ENCODE measurements around the gene GLIS1.

GLIS1 gene

DNA sequence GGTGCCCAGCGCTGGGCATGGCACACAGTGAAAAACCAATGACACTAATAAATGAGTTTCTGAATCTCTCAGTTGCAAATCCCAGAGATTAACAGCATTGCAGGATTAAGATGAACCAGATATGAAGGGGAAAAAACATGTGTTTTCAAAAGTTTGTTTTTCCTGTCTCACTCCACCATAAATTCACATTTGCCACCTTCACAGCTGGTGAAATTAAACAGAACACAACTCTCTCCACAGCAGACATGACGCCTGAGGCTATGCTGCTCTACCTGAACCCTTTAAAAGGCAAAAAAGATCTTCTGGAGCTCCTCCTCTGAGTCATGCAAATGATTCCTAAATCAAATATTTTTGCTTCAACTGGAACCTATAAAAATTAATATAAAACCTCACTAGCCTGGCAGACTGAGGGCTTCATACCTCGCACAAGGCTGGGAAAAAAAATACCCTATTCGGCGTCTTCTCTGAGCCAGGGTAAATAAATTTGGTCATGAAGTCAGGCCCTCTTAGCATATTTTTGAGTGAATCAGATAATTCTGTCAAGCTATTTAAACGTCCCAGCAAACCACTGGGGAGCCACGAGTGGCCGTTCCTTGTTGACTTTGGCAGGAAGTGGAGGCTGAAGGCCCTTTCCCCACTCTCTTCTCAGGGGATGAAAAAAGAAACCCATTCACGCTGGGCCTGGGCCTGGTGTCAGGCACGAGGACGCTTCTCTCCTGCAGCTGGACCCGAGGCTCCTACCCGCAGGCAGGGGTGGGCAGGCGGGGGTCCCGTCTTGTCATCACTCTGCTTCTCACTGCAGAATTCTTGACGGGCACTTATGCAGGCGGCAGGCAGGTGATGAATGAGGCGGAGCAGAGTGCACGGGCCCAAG lies 226.8 kb downstream of the GLIS1 start:
- no peaks in the 10 kb centered on the region for H3K36me3 Mint-ChIP-seq (ENCODE audit: low read depth)
- no peak overlapping the region for H3K4me3 Mint-ChIP-seq
- no peak for DNase-seq (ENCODE audit: low spot score)
- H3K9me3 Mint-ChIP-seq = no peaks in the 10 kb centered on the region
- peaks cover 3% of the 10 kb centered on the region for H3K27me3 Mint-ChIP-seq (ENCODE audit: low read depth)
- H3K27ac Mint-ChIP-seq = no peak overlapping the region
- no peaks in the 10 kb centered on the region for H3K4me1 Mint-ChIP-seq (ENCODE audit: low read depth)

- peaks cover 3% of the 10 kb centered on the region for H3K27me3 Mint-ChIP-seq (ENCODE audit: low read depth)
- no peaks in the 10 kb centered on the region for H3K9me3 Mint-ChIP-seq
- no peak overlapping the region for H3K27ac Mint-ChIP-seq
- H3K4me3 Mint-ChIP-seq = no peak overlapping the region
- no peak for DNase-seq (ENCODE audit: low spot score)
- no peaks in the 10 kb centered on the region for H3K36me3 Mint-ChIP-seq (ENCODE audit: low read depth)
- H3K4me1 Mint-ChIP-seq (ENCODE audit: low read depth) = no peaks in the 10 kb centered on the region
These were observed 227.5 kb downstream of the GLIS1 start for GRCh38 chr1:53511323-53511932.

DNA sequence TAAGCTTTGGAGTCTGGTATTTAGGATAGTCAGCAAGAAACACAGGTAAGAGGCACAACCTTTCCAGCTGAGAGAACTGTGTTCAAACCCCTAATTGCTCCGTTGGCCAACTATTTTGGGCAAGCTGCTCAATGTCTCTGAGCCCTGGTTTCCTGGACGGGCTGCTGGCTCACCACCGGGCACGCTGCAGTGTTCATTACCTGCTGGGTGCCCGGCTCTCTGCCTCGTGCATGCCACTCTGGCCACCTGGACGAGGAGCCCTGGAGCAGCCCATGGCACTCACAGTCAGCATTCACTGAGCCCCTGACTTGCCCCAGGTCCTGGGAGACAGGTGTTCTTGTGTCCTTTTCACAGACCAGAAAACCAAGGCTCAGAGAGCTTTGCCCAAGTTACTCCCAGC lies 228.7 kb downstream of the GLIS1 start:
- Mint-ChIP-seq H3K4me3 (no peak overlapping the region), H3K9me3 (no peaks in the 10 kb centered on the region), H3K4me1 (ENCODE audit: low read depth) (no peaks in the 10 kb centered on the region), H3K27ac (no peak overlapping the region), H3K27me3 (ENCODE audit: low read depth) (peaks cover 3% of the 10 kb centered on the region), H3K36me3 (ENCODE audit: low read depth) (no peaks in the 10 kb centered on the region)
- no peak for DNase-seq (ENCODE audit: low spot score)

DNA sequence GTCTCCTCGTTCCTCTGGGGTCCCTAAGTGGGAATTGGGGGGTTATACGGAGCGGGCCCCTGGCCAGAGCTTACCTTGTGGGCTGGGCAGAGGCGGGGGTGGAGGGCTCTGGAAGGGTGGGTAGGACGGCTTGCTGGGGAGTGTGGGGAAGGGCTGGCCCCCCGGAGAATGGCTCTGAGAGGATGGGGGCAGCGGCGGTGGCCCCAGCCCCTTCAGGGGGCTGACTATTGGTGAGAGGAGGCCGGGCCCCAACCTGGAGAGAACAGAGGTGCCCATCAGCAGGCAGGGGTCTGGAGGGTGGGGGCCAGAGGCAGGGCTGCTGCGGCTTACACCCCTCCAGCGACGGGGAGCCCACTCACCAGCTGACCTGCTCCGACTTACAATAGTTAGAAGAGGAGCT lies 229.2 kb downstream of the GLIS1 start:
- no peak for DNase-seq (ENCODE audit: low spot score)
- Mint-ChIP-seq H3K27ac (no peak overlapping the region), H3K36me3 (ENCODE audit: low read depth) (no peaks in the 10 kb centered on the region), H3K27me3 (ENCODE audit: low read depth) (peaks cover 3% of the 10 kb centered on the region), H3K9me3 (no peaks in the 10 kb centered on the region), H3K4me1 (ENCODE audit: low read depth) (no peaks in the 10 kb centered on the region), H3K4me3 (no peak overlapping the region)

GRCh38 chr1:53508991-53509666 lies 229.8 kb downstream of the GLIS1 start:
- no peak for DNase-seq (ENCODE audit: low spot score)
- Mint-ChIP-seq H3K4me3 (no peak overlapping the region), H3K27me3 (ENCODE audit: low read depth) (no peaks in the 10 kb centered on the region), H3K27ac (no peak overlapping the region), H3K36me3 (ENCODE audit: low read depth) (no peaks in the 10 kb centered on the region), H3K9me3 (no peaks in the 10 kb centered on the region), H3K4me1 (ENCODE audit: low read depth) (no peaks in the 10 kb centered on the region)

DNA sequence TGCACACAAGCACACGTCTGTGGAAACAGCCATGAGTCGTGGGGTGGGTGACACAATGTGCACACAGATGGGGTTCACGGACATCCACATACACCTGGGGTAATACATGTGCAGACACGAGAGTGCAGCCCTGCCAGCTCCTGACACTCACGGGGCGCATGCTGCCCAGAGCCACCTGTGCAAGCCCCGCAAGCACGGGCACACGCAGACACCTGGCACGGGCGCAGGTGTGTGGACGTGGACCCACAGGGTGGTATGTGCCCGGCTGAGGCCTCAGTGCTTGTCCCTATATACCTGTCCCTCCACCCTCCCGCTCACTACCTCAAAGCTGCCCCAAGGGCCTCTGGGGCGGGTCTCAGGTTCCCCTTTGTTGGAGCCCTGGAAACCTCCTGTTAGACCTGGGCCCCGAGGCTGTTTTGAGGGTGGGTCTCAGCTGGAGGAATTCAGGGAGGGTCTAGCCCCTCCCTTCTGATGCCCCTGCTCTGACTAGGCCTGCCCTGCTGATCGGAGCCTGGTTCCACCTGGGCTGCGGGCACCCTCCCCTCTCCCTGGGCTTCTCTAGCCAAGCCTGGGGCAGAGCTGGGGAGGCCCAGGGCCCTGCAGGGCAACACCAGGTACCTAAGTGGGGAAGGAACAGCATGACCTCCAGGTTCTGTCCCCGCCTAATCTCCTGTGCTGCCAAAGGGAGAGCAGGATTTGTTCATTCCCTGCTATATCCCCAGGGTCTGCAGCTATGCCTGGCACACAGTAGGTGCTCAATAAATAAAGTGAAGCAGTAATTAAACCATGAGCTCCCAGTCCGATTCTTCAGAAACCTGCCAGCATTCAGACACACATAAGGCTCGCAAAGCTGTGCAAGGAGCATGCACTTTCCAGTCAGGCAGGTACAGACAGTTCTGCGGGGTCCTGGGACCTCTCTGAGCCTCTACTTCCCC lies 230.6 kb downstream of the GLIS1 start:
- no peaks in the 10 kb centered on the region for H3K9me3 Mint-ChIP-seq

GRCh38 chr1:53507116-53507820 lies 231.7 kb downstream of the GLIS1 start:
- no peaks in the 10 kb centered on the region for H3K9me3 Mint-ChIP-seq
- H3K4me1 Mint-ChIP-seq (ENCODE audit: low read depth) = no peaks in the 10 kb centered on the region
- H3K4me3 Mint-ChIP-seq = no peak overlapping the region
- H3K36me3 Mint-ChIP-seq (ENCODE audit: low read depth) = no peaks in the 10 kb centered on the region
- no peak for DNase-seq (ENCODE audit: low spot score)
- H3K27ac Mint-ChIP-seq = no peak overlapping the region
- H3K27me3 Mint-ChIP-seq (ENCODE audit: low read depth) = no peaks in the 10 kb centered on the region

More for the DNA sequence above, 230.6 kb downstream of the GLIS1 start:
- no peaks in the 10 kb centered on the region for H3K4me1 Mint-ChIP-seq (ENCODE audit: low read depth)
- no peak overlapping the region for H3K4me3 Mint-ChIP-seq
- H3K36me3 Mint-ChIP-seq (ENCODE audit: low read depth) = no peaks in the 10 kb centered on the region
- H3K27me3 Mint-ChIP-seq (ENCODE audit: low read depth) = no peaks in the 10 kb centered on the region
- DNase-seq (ENCODE audit: low spot score) = no peak
- H3K27ac Mint-ChIP-seq = no peak overlapping the region

DNA sequence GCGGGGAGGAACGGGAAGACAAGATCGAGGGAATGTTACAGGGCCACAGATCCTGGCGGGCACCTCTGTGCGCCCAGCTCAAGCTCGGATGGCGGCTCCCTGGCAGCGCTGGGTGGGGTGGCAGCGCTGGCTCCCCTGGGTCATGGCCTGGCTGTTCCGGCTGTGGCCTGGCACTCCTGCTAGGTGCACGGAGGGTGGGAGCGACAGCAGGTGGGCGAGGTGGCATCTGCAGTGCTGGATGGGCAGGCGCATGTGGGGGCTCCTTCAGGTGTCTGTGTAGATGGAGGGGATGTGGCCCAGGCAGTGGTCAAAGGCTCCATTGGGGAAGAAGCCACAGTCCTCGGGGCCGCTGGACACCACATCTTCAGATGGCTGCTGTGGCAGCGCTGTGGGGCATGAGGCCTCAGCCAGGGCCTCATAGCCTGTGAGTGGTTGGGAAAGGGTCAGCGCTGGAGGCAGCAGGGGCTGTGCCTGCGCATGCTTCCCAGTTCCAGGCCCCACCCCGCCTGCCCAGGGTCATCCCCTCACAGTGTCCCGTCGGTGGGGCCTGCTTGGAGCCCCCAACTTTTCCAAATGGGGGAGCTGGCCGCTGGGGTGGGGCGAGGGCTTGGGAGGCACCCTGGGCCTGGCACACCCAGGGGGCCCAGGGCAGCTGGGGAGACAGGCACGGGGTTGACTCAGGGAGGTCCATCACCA lies 232.5 kb downstream of the GLIS1 start:
- Mint-ChIP-seq H3K27ac (no peak overlapping the region), H3K27me3 (ENCODE audit: low read depth) (no peaks in the 10 kb centered on the region), H3K36me3 (ENCODE audit: low read depth) (no peaks in the 10 kb centered on the region), H3K4me1 (ENCODE audit: low read depth) (no peaks in the 10 kb centered on the region), H3K4me3 (no peak overlapping the region), H3K9me3 (no peaks in the 10 kb centered on the region)
- no peak for DNase-seq (ENCODE audit: low spot score)

DNA sequence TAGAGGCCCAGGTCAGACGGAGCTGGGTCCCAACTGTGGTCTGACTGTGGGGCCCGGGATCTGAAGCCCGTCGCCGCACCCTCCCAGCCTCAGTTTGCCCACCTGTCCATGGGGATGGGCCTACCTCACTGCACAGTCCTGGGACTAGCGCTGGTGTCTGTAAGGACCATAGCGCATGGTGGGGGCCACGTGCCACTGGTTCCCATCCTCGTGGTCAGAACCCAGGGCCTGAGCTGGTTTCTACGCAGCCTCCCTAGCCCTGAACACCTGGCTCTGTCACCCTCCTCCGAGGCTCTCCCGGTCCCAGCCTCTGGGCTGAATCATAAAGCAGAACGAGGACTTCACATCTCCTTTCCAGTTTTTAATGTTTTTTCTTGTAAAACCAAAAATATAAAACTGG lies 233.1 kb downstream of the GLIS1 start:
- DNase-seq (ENCODE audit: low spot score) = no peak
- Mint-ChIP-seq H3K4me1 (ENCODE audit: low read depth) (no peaks in the 10 kb centered on the region), H3K27me3 (ENCODE audit: low read depth) (no peaks in the 10 kb centered on the region), H3K27ac (no peak overlapping the region), H3K4me3 (no peak overlapping the region), H3K9me3 (no peaks in the 10 kb centered on the region), H3K36me3 (ENCODE audit: low read depth) (no peaks in the 10 kb centered on the region)

GRCh38 chr1:53505401-53505800 lies 233.6 kb downstream of the GLIS1 start:
- H3K9me3 Mint-ChIP-seq = no peaks in the 10 kb centered on the region
- no peak overlapping the region for H3K27ac Mint-ChIP-seq
- H3K4me1 Mint-ChIP-seq (ENCODE audit: low read depth) = no peaks in the 10 kb centered on the region
- no peak for DNase-seq (ENCODE audit: low spot score)
- no peaks in the 10 kb centered on the region for H3K27me3 Mint-ChIP-seq (ENCODE audit: low read depth)
- no peak overlapping the region for H3K4me3 Mint-ChIP-seq
- no peaks in the 10 kb centered on the region for H3K36me3 Mint-ChIP-seq (ENCODE audit: low read depth)

GRCh38 chr1:53504901-53505300 lies 234.1 kb downstream of the GLIS1 start:
- H3K36me3 Mint-ChIP-seq (ENCODE audit: low read depth) = no peaks in the 10 kb centered on the region
- no peaks in the 10 kb centered on the region for H3K27me3 Mint-ChIP-seq (ENCODE audit: low read depth)
- H3K27ac Mint-ChIP-seq = no peak overlapping the region
- no peaks in the 10 kb centered on the region for H3K4me1 Mint-ChIP-seq (ENCODE audit: low read depth)
- no peak for DNase-seq (ENCODE audit: low spot score)
- no peaks in the 10 kb centered on the region for H3K9me3 Mint-ChIP-seq
- H3K4me3 Mint-ChIP-seq = no peak overlapping the region

DNA sequence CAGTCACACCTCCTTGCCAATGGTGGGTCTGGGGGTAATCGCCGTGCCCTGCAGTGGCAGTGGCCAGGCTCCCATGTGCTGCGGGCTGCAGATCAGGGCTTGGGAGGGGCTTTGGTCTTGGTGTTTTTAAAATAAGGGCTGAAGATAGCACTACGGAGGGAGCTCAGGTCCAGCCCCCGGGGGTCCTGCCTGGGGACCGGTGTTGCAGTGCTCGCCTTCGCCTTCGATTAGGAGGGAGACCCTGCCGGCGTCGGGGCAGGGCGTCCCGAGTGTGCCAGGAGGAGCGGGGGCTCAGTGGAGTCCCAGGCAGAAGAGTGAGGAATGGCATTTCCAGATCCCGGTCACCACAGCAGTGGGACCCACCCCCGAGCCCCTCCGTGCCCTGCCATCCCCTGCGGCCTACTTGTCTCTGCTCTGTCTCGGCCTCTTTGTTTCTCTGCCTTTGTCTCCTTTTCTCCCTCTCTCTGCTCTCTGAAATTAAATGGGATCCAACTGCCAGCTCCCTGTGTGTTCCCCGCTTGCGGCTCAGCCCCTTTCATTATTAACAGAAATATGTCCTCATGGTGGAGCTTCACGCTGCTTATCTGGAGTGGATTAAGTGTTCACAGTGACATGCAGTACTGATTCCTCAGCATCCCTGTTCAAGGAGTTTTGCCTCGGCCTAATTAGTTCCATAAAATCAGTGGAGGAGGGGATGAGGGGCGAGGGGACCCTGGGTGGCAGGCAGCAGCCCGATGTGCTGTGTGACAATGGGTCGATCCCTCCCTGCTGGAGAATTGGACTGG lies 235.3 kb downstream of the GLIS1 start:
- Mint-ChIP-seq H3K36me3 (ENCODE audit: low read depth) (no peaks in the 10 kb centered on the region), H3K9me3 (no peaks in the 10 kb centered on the region), H3K27ac (no peak overlapping the region), H3K27me3 (ENCODE audit: low read depth) (no peaks in the 10 kb centered on the region), H3K4me3 (no peak overlapping the region), H3K4me1 (ENCODE audit: low read depth) (no peaks in the 10 kb centered on the region)
- DNase-seq (ENCODE audit: low spot score) = no peak

Measured in T-helper 2 cell treated with Interferon-gamma antibody and Interleukin-4, amounts not matched to agents 5 μg/mL and 100 μg/mL, for 36 hours (primary cell).